B cell (primary cell): ENCODE measurements around the gene NPTN. TPM values are rescaled to one million over a fixed set of nuclear protein-coding genes. Genes with fewer than 3 reads are reported as not detected.

Experiments
- ATAC-seq: fragments of 200-7000 bp; cut with Tn5 transposase; one replicate; pipeline ENCODE4 v1.10.0; 2021; ENCODE audit warnings: low read depth, mild to moderate bottlenecking, moderate number of reproducible peaks, moderate library complexity
- CTCF ChIA-PET: fragments of 350-600 bp; sonication (Branson Sonifier 250); formaldehyde crosslinking; loops from one replicate; lab custom pipeline; 2021; ENCODE audit warnings: antibody characterized with exemption, inconsistent platforms; lab: Charles Lee
- POLR2A ChIA-PET: fragments of 350-600 bp; sonication (Branson Sonifier 250); formaldehyde crosslinking; loops from one replicate; lab custom pipeline; 2021; ENCODE audit warnings: antibody characterized with exemption; lab: Charles Lee
- DNase-seq: peaks from one replicate; pipeline ENCODE4 v3.0.0; 2013
- H2AFZ ChIP-seq: 2 replicates; pipeline ENCODE4 v1.6.1; 2012; ENCODE audit warnings: mild to moderate bottlenecking, low read depth, low read length; ENCODE audit not compliant: insufficient read depth, poor library complexity, severe bottlenecking
- H3K27ac ChIP-seq, 2 donors: 1 replicate in 1 of 2; 2 replicates in 1 of 2; pipeline ENCODE4 v1.5.1; 2012 to 2013; ENCODE audit warnings: low read length in 2 of 2, mild to moderate bottlenecking in 2 of 2, moderate library complexity in 1 of 2
- H3K27me3 ChIP-seq, 4 experiments: fragments of 200-600 bp in 1 of 4; sonication (generic) in 1 of 4; replicated peaks in 1 of 4; 1 replicate in 2 of 4; 2 replicates in 2 of 4; pipeline versions ENCODE4 v1.6.1 to v1.7.0; 2013 to 2016; ENCODE audit warnings: low read length in 3 of 4, mild to moderate bottlenecking in 2 of 4, mixed read lengths in 1 of 4, moderate library complexity in 1 of 4; ENCODE audit not compliant: insufficient read depth in 4 of 4, control insufficient read depth in 3 of 4; ENCODE audit errors: control extremely low read depth in 1 of 4
- H3K36me3 ChIP-seq, 2 experiments: replicated peaks in 1 of 2; 1 replicate in 1 of 2; 2 replicates in 1 of 2; pipeline versions ENCODE4 v1.6.1 to v1.7.1; 2013; ENCODE audit warnings: low read length in 1 of 2; ENCODE audit not compliant: insufficient read depth in 2 of 2, control insufficient read depth in 1 of 2; ENCODE audit errors: control extremely low read depth in 1 of 2, extremely low read depth in 1 of 2
- H3K4me1 ChIP-seq, 2 donors: fragments of 200-600 bp in 1 of 2; sonication (generic) in 1 of 2; 1 replicate in 1 of 2; 2 replicates in 1 of 2; pipeline versions ENCODE4 v1.5.1 to v1.6.1; 2013 to 2017; ENCODE audit warnings: low read length in 2 of 2; ENCODE audit not compliant: control insufficient read depth in 2 of 2, insufficient read depth in 2 of 2
- H3K4me2 ChIP-seq: replicated peaks from 2 replicates; pipeline ENCODE3; 2012; ENCODE audit warnings: mild to moderate bottlenecking, low read depth, low read length; ENCODE audit not compliant: poor library complexity, severe bottlenecking
- H3K4me3 ChIP-seq, 5 experiments: fragments of 200-600 bp in 1 of 5; sonication (generic) in 1 of 5; 1 replicate in 3 of 5; 2 replicates in 2 of 5; pipeline versions ENCODE4 v1.5.1 to v1.7.0; 2011 to 2016; ENCODE audit warnings: low read length in 4 of 5, mild to moderate bottlenecking in 4 of 5, low read depth in 2 of 5, control low read depth in 1 of 5, moderate library complexity in 1 of 5; ENCODE audit not compliant: insufficient read depth in 1 of 5; ENCODE audit errors: control extremely low read depth in 1 of 5, extremely low read depth in 1 of 5
- H3K79me2 ChIP-seq: fragments of 200-600 bp; sonication (generic); one replicate; pipeline ENCODE4 v1.6.0; 2016; ENCODE audit warnings: low read length; ENCODE audit not compliant: control insufficient read depth, insufficient read depth
- H3K9ac ChIP-seq: fragments of 200-600 bp; sonication (generic); 2 replicates; pipeline ENCODE4 v1.6.1; 2017; ENCODE audit warnings: mild to moderate bottlenecking, low read length, moderate library complexity
- H3K9me3 ChIP-seq, 3 donors: one replicate each; pipeline versions ENCODE4 v1.6.1 to v1.7.1; 2013; ENCODE audit warnings: low read length in 2 of 3; ENCODE audit not compliant: control insufficient read depth in 2 of 3, insufficient read depth in 1 of 3; ENCODE audit errors: control extremely low read depth in 1 of 3
- H4K20me1 ChIP-seq: 2 replicates; pipeline ENCODE4 v1.6.0; 2012; ENCODE audit warnings: mild to moderate bottlenecking, low read length; ENCODE audit not compliant: insufficient read depth, control insufficient read depth, poor library complexity, severe bottlenecking
- H3K27ac Mint-ChIP-seq: one replicate; pipeline ENCODE4 v1.8.0; 2021; ENCODE audit warnings: mixed read lengths
- H3K27me3 Mint-ChIP-seq: one replicate; pipeline ENCODE4 v1.8.0; 2021; ENCODE audit warnings: mixed read lengths
- H3K4me1 Mint-ChIP-seq: one replicate; pipeline ENCODE4 v1.8.0; 2021; ENCODE audit warnings: mixed read lengths
- H3K4me3 Mint-ChIP-seq: one replicate; pipeline ENCODE4 v1.8.0; 2021; ENCODE audit warnings: mixed read lengths
- H3K9me3 Mint-ChIP-seq: one replicate; pipeline ENCODE4 v1.8.0; 2022; ENCODE audit warnings: mixed read lengths; ENCODE audit not compliant: insufficient read depth
- CTCF ChIP-seq: fragments of 200-600 bp; IDR thresholded peaks from one replicate; pipeline ENCODE4 v1.8.0; 2022; ENCODE audit warnings: antibody characterized with exemption, mild to moderate bottlenecking
- EZH2 ChIP-seq: IDR thresholded peaks from 2 replicates; pipeline ENCODE4 v1.6.1; 2012; ENCODE audit warnings: borderline replicate concordance, low read depth, mild to moderate bottlenecking, moderate library complexity, low read length; ENCODE audit not compliant: insufficient read depth, poor library complexity, severe bottlenecking
- WGBS: methylation state at CpG from one replicate; pipeline ENCODE4 v1.1.5; 2013; ENCODE audit warnings: missing lambda C conversion rate; ENCODE audit not compliant: insufficient coverage; 5-methylcytosine and 5-hydroxymethylcytosine counted together
- intact Hi-C: fragments of 100-400 bp; cut with micrococcal nuclease; formaldehyde crosslinking; loops from one replicate; pipeline ENCODE4 v1.10.0; 2022
- polyA plus RNA-seq: library from polyadenylated mRNA; depleted of rRNA; stranded (reverse); fragments of >200 nt; gene quantifications from 2 replicates; pipeline ENCODE4 v1.2.3, GENCODE V29; 2012
- total RNA-seq, 2 donors: library from RNA; stranded (reverse); fragments of 120-200 nt in 1 of 2; gene quantifications; 1 replicate in 1 of 2; 2 replicates in 1 of 2; pipeline versions ENCODE4 v1.2.3 to v1.2.4, GENCODE V29; 2013 to 2022

NPTN gene
- total and polyA plus RNA-seq, 2 donors (not counting 1 experiment from before 2014, with no cell fraction given): 23.5 to 40.5 TPM

GRCh38 chr15:73584699-73585420 lies 48.3 kb downstream of the NPTN start:
- H3K27me3 ChIP-seq: no peaks in the 10 kb centered on the region
- CTCF ChIA-PET: no interaction called here
- no peaks in the 10 kb centered on the region for H3K79me2 ChIP-seq
- no peak for TF ChIP-seq CTCF
- no peak for TF ChIP-seq EZH2
- no peaks in the 10 kb centered on the region for H3K4me1 Mint-ChIP-seq
- H3K4me2 ChIP-seq: no peak overlapping the region
- H3K9me3 ChIP-seq: no peaks in the 10 kb centered on the region
- no peaks in the 10 kb centered on the region for H4K20me1 ChIP-seq
- H3K4me3 ChIP-seq: no peak overlapping the region
- H3K4me1 ChIP-seq: no peaks in the 10 kb centered on the region
- no peak for ATAC-seq
- WGBS: 90% methylated on average over 1 of the region's 5 CpGs
- intact Hi-C loops: no loop called here
- no peaks in the 10 kb centered on the region for H3K27me3 Mint-ChIP-seq
- no peak overlapping the region for H3K4me3 Mint-ChIP-seq
- no peak overlapping the region for H2AFZ ChIP-seq
- POLR2A ChIA-PET: no interaction called here
- H3K27ac ChIP-seq: no peak overlapping the region
- peaks cover 3 to 70% of the 10 kb centered on the region in 2 experiments for H3K36me3 ChIP-seq
- H3K9ac ChIP-seq: no peak overlapping the region
- no peaks in the 10 kb centered on the region for H3K9me3 Mint-ChIP-seq
- H3K27ac Mint-ChIP-seq: no peak overlapping the region
- DNase-seq: no peak

GRCh38 chr15:73583544-73583943 lies 49.6 kb downstream of the NPTN start:
- Histone ChIP-seq H2AFZ (no peak overlapping the region), H4K20me1 (no peaks in the 10 kb centered on the region), H3K4me3 (no peak overlapping the region), H3K27me3 (no peaks in the 10 kb centered on the region), H3K27ac (no peak overlapping the region), H3K36me3 (peaks cover 3 to 58% of the 10 kb centered on the region in 2 experiments), H3K9me3 (no peaks in the 10 kb centered on the region), H3K9ac (no peak overlapping the region), H3K4me2 (no peak overlapping the region), H3K4me1 (no peaks in the 10 kb centered on the region), H3K79me2 (no peaks in the 10 kb centered on the region)
- CTCF ChIA-PET: interaction anchor here (0.7 kb wide), 1 partner anchor 53 kb away, joined by 3 read pairs; no protein-coding TSS in a partner anchor
- ATAC-seq (no peak), DNase-seq (no peak)
- no peaks in the 10 kb centered on the region for H3K4me1 Mint-ChIP-seq
- no peaks in the 10 kb centered on the region for H3K27me3 Mint-ChIP-seq
- no peak for TF ChIP-seq EZH2
- TF ChIP-seq CTCF: no peak
- POLR2A ChIA-PET: no interaction called here
- H3K9me3 Mint-ChIP-seq: no peaks in the 10 kb centered on the region
- no peak overlapping the region for H3K27ac Mint-ChIP-seq
- WGBS: no CpG with 5 or more reads among the region's 3 CpGs
- intact Hi-C loops: no loop called here
- H3K4me3 Mint-ChIP-seq: no peak overlapping the region
